HG03139 (cell line): Measurements from ENCODE around the gene HECTD2.
"Not testable (repeated sequence)": the region's sequence is repeated elsewhere in the genome, so short reads cannot be mapped to it uniquely, and the experiment has no call there.

Experiments
- ATAC-seq: cut with Tn5 transposase; IDR thresholded peaks from one replicate; pipeline ENCODE4 v1.9.1; 2021; ENCODE audit not compliant: unreplicated experiment

HECTD2 gene

GRCh38 chr10:91412354-91413087, 2.4 kb downstream of the HECTD2 start:
- no peak for ATAC-seq

GRCh38 chr10:91415816-91416215, 5.7 kb downstream of the HECTD2 start:
- no peak for ATAC-seq

- ATAC-seq = no peak
Measured at GRCh38 chr10:91416339-91416855, 6.3 kb downstream of the HECTD2 start.

DNA sequence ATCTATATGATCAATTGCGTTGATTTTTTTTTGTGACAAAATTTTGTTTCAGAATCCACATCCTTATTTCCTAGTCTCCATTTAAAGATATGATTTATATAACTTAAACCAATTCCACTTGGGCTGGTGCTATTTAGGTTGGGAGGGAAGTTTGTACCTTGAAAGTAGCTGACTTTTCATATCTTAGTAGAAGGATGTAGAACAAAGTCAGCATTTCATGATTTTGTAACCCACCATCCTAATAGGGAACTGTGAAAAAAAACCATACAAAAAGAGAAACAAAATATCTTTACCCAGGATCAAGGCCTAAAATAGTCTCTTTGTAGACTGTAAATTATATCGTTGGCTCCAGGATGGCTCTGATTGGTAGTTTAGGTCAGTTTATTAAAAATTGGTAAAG, 8.3 kb downstream of the HECTD2 start:
- ATAC-seq = no peak

- no peak for ATAC-seq
Measured at GRCh38 chr10:91420868-91421267, 10.7 kb downstream of the HECTD2 start.

GRCh38 chr10:91422915-91423314, 12.8 kb downstream of the HECTD2 start:
- ATAC-seq = no peak

DNA sequence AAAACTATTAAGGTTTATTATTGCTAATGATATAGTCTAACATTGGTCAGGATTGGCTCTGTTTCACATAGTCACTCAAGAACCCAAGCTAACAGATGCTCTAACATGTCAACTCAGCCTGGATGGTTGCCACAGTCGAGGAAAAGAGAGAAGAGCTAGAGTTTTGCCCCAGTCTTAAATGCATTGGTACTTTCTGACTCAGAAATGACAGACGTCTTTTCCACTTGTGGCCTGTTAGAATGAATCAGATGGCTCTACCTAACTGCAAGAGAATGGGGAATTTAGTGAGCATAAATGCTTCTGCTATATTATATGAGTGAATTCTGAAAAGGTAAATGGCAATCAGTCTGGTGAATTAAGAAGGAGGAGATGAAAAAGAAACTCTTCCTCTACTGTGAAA, 13.9 kb downstream of the HECTD2 start:
- no peak for ATAC-seq

DNA sequence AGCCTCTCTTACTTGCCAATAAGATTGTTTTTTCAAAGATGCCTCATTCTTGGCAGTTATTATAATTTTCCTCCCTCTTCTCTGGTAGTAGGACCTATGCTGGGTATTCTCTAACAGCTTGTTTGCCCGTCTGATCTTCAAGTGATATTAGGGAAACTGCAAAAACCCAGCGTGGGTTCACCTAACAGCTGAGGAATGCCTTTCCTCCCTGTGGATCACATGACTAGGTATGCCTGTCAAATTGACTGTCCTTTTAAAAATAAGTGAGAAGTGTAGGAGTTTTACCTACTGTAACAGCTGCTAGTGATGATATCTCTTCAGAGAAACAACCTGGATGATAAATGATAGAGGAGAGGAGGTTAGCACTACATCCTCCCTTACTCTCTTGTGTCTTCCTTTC, 22.0 kb downstream of the HECTD2 start:
- ATAC-seq = no peak

DNA sequence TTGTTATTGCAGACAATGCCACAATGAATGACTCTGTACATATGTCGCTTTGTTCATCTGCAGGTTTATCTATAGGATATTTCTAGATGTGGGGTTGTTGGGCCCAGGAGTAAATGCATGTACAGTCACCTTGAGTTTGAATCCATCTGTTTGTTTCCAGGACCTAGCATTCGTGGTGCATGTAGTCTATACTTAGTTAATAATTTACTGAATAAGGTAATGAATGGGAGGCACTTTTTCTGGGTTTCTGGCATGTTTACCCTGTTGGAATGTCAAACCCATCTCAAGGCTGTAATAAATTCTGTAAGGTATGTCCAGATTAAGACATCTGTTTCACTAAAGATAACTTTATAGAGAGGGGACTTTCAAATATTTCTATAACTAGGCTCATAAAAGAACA, 23.5 kb downstream of the HECTD2 start:
- ATAC-seq = no peak

DNA sequence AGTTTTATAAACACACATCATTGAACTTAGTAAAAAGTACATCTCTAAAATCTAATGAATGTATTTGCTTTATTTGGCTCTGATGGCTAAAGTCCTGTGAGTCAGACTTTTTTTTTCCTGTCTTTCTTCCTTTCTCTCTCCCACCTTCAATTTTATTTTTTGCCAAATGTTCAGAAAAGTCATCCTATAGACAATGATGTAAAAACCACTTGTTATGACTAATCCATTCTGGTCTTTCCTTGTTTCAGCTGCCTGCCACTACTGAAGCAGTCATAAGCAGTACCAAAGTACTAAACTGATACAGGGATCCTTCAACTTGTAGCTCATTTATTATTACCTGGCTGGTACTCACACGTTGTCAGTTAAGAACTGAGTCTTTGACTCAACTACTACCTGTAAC, 23.9 kb downstream of the HECTD2 start:
- ATAC-seq = no peak

DNA sequence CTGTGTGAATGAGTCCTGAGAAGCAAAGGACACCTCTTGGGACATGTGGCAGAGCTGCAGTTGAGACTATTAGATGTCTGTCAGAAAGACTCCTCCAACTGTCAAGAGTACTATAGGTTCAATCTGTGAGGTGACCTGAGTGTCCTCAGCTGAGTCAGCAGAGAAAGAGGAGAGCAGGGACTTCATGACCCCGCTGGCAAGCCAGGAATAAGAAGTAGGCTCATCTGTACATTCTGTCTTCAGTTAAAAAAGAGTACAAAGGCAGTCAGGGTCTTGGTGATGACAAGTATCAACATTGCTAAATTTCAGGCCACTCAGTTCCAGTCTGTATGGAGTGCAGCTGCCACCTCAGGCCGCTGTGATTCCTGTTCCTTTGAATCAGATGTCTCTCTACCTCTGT, 25.1 kb downstream of the HECTD2 start:
- no peak for ATAC-seq

DNA sequence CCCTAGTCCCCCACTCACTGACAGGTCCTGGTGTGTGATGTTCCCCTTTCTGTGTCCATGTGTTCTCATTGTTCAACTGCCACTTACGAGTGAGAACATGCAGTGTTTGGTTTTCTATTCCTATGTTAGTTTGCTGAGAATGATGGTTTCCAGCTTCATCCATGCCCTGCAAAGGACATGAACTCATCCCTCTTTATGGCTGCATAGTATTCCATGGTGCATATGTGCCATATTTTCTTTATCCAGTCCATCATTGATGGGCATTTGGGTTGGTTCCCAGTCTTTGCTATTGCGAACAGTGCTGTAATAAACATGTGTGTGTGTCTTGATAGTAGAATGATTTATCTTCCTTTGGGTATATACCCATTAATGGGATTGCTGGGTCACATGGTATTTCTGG, 28.1 kb downstream of the HECTD2 start:
- not testable (repeated sequence) for ATAC-seq

GRCh38 chr10:91444211-91445182, 34.4 kb downstream of the HECTD2 start:
- no peak for ATAC-seq

DNA sequence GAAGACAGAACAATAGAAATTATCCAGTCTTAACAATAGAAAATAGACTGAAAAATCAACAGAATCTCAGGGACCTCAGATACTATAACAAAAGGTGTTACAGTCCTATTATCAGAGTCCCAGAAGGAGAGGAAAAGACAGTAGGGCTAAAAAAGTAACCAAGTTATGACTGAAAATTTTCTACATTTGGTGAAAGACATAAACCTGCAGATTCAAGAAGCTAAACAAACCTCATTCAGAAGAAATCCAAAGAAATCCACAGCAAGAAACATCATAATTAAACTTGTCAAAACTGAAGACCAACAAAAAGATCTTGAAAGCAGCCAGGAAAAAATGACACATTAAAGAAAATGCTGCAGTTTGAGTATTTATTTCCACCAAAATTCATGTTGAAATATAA, 41.9 kb downstream of the HECTD2 start:
- ATAC-seq = no peak

DNA sequence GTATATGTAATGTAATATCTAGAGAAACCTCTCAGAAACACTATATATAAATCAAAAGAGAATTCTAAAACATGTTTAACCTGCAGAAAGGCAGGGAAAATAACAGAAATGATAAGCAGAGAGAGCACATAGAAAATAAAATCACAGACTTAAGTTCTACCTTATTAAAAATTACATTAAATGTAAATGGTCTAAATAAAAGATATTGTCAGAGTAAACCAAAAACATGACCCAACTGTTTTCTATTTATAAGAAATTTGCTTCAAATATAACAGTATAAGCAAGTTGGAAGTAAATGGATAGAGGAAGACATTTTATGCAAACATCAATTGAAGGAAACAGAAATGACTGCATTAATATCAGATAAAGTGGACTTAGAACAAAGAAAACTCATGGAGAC, 43.4 kb downstream of the HECTD2 start:
- ATAC-seq = no peak

DNA sequence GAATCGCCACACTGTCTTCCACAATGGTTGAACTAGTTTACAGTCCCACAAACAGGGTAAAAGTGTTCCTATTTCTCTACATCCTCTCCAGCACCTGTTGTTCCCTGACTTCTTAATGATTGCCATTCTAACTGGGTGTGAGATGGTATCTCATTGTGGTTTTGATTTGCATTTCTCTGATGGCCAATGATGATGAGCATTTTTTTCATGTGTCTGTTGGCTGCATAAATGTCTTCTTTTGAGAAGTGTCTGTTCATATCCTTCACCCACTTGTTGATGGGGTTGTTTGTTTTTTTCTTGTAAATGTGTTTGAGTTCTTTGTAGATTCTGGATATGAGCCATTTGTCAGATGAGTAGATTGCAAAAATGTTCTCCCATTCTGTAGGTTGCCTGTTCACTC, 45.0 kb downstream of the HECTD2 start:
- not testable (repeated sequence) for ATAC-seq

- no peak for ATAC-seq
Measured at GRCh38 chr10:91460681-91461080, 50.5 kb downstream of the HECTD2 start.

- no peak for ATAC-seq
Measured at GRCh38 chr10:91462423-91462822, 52.3 kb downstream of the HECTD2 start.

DNA sequence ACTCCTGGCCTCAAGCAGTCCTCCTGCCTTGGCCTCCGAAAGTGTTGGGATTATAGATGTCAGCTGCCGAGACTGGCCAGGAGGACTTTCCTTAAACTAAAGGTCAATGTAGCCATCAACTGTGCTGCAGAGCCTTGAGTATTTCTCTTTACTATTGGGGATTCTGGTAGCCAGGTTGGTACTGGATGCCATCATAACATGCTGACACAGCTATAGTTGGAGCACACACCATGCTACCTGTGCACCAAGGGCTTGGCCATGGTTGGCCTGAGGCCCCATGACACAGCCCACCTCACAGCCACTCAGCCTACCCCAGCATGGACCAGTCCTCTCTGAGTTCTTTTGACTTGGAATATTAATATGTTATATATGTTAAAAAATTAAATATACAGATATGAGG, 54.4 kb downstream of the HECTD2 start:
- ATAC-seq = no peak

DNA sequence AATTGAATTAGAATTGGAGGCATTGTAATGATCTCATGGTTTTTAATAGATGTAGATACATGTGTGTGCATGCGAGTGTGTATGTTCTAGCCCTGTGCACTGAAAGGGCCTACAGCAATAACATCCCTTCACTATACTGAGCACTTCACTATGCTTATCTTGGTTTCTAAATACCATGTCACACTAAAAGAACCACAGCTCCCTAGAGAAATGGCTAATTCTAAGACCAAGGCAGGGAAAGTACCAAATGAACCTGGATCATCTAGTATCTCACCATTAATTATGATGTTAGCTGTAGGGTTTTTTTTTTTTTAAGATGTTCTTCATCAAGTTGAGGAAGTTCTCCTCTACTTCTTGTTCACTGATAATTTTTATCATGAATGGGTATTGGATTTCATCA, 55.1 kb downstream of the HECTD2 start:
- no peak for ATAC-seq

DNA sequence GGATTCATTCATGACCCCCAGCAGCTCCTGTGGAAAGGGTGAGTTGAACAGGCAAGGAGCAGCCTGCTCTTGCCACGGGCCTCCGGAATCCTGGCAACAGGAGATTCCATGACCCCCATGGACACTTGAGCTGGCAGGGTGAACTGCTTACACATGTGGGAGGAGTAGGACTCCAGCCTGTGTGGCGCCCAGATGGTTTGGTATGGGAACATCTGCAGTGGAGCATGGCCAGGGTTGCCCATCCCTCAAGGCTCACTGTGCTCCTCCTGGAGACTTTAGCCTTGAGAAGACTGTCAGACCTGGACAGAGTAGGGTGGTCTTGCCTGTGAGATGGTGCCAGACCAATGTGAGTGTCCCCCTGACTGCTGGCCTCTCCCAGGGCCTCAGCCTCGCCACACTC, 57.0 kb downstream of the HECTD2 start:
- no peak for ATAC-seq

DNA sequence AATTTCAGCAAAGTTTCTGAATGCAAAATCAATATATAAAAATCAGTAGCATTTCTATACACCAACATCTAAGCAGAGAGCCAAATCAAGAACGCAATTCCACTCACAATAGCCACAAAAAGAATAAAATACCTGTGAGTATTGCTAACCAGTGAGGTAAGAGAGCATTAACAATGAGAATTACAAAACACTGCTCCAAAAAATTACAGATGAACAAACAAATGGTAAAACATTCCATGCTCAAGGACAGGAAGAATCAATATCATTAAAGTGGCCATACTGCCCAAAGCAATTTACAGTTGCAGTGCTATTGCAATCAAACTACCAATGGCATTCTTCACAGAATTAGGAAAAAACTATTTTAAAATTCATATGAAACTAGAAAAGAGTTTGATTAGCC, 61.5 kb downstream of the HECTD2 start:
- ATAC-seq = no peak
